Measurements from ENCODE around the gene SYT9.
"Not testable (repeated sequence)": the region's sequence is repeated elsewhere in the genome, so short reads cannot be mapped to it uniquely, and the experiment has no call there.

SYT9 gene

DNA sequence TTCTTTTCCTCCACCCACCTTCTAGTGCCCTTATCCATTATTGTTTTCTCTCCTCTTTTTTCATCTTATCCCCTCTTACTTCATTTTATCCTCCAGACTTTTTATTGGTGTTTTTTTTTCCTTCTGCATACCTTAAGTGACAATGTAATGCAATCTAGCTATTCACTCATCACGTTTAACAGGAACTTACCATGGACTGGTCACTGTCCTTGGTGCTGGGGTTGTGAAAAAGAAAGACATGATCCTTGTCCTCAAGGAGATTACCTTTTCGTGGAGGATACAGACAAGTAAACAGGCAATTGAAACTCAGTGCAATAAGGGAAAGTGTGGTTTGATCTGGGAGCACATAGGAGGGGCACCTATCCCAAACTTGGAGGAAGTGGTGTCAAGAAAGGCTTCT lies 20.7 kb downstream of the SYT9 start:
- no peak for DNase-seq (ENCODE audit: low spot score)

DNA sequence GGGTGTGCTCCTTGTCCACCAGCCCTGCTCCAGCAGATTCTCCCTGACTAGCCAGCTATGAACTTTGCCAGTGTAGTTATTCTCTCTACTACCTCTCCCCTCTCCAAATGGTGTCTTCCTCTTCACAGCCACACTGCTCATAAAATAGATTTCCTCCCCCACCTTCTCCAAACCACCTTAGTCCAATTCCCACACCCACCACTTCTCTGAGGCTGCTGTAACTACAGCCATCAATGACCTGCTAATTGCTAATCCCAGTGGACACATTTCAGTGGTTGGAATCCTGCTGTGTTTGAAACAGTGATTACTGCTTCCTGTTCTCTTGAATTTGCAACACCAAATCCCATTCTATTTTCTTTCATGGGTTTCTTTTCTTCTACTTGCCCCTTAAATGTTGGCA lies 23.4 kb downstream of the SYT9 start:
- DNase-seq (ENCODE audit: low spot score), result no peak

DNA sequence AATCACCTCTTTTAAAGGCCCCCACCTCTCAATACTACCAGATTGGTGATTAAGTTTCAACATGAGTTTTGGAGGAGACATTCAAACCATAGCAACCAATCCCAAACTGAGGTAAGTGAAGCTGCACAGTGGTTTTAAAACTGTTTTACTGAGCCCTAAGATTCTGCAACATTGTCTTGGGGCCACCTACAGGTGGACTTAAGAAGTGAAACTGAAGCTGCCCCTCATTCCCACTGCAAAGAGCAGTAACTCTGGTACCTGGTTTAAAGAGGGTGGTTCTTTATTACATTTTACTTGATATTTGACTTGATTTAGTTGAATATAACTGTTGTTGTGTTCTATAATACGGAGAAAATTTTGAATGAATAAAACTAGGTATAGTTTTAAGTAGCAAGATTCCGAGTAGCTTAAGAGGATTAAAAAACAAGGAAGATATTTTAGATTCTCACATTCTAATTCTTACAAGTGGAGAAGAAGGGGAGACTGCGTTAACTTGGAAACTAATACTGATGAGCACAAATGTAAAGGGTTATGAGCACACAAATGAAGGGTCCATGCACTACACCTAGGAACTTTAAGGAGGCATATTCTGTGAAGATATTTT lies 26.7 kb downstream of the SYT9 start:
- DNase-seq (ENCODE audit: low spot score), result no peak

DNA sequence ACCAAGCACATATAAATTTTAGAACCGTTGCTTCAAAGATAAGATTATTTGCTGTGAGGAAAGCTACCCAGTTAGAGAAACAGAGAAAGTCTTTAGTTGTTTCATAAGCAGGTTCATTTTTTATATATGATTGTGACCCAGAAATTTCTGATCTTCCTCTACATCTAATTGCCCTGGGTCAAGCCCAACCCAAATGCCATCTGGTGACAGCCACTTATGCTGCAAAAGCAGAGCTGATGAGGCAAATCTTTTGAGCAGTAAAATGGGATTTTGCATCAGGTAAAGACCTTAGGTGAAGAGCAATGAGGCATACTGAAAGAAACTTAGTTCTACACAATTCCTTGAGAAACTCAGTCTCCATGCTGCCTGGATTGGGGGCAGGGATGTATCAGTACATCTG lies 28.0 kb downstream of the SYT9 start:
- no peak for DNase-seq (ENCODE audit: low spot score)

DNA sequence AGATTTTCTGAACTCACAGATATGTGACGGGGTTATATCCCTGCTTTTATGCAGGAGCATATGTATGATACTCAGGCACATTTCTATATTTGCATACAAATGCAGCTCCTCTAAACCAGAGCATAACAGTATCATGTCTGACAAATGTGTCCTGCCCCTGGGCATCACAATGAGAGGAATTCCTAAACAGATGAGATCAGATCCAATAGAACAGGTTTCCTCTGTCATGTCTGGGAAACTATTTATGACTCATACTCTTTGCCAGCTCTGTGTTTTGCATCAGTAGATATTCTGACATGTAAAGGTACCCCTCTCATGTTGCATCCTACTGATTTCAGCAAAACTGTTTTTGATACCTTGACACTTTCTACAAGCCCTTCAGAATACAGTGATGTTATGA lies 29.4 kb downstream of the SYT9 start:
- no peak for DNase-seq (ENCODE audit: low spot score)

DNA sequence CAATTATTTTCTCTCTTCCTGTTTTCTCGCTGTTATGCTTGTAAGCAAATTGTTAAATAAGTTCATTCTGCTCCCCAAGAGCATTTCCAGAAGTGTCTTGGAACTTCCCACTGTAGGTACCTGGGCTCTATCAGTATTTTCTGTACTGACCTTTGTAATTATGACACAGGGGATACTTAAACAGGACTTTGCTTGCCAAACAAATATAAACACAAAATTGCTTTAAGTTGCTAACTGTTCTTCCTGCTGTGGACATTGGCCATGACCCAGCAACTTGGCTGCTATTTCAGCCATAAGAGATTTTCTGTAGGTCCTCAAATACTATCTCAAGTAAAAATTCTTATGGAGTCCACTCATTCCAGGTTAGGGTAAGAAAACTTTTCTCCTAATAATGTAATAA lies 30.1 kb downstream of the SYT9 start:
- no peak for DNase-seq (ENCODE audit: low spot score)

DNA sequence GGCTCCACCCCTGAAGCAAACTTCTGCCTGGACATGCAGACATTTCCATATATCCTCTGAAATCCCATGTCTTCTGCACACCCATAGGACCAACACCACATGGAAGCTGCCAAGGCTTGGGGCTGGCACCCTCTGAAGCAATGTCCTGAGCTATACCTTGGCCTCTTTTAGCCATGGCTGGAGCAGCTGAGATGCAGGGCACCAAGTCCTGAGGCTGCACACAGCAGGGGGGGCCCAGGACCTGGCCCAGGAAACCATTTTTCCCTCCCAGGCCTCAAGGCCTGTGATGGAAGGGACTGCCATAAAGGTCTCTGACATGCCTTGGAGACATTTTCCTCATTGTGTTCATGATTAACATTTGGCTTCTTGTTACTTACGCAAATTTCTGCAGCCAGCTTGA lies 34.5 kb downstream of the SYT9 start:
- DNase-seq (ENCODE audit: low spot score), result no peak

DNA sequence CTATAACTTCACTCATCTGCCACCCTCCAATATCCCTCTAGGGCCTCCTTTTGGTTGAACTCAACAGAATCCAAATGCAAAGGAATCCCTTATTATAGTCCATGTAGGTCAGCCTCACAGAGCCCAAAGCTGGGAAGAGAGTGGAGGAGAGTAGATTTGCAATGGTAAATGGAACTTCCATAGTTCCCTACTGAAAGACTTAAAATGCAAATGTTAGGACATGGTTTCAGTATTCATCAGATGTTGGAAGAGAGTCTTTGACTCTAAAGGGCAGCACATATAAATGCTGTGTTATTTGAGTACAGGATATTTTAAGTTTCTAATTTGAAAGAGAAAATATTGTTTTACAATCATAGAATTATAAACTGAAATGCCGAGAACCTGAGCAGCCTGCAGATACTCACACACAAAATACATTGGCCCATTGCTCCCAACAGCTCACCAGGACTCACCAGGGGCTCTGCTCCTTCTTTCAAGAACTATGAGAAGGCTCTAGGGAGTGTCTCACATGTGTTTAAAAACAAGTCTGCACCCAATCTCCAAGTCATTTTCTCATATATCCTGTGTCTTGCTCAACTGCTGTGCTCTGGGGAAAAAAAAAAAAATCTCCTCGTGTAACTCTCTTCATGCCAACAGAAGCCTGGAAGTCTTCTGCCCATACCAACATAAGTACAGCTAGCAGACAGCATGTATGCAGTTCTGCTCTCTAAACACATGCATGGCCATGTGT lies 39.6 kb downstream of the SYT9 start:
- DNase-seq (ENCODE audit: low spot score), result no peak

DNA sequence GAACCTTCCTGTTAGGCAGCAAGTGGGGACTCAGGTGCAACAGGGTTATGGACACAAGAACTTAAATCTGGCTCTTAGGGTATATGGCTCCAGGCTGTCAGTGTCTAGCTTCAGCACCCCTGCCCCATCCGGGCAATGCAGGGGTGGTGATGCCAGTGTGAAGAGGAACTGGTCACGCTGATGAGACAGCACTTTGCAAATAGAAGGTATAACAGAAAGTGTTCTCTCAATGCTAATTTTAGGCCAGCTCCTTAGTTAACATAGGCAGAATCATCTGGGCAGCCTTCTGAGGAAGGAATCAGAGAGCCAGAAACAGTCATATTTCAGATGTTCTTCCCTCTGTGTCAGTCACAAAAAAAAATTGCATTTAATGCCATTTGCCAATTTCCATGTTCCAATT lies 41.2 kb downstream of the SYT9 start:
- DNase-seq (ENCODE audit: low spot score), result no peak

DNA sequence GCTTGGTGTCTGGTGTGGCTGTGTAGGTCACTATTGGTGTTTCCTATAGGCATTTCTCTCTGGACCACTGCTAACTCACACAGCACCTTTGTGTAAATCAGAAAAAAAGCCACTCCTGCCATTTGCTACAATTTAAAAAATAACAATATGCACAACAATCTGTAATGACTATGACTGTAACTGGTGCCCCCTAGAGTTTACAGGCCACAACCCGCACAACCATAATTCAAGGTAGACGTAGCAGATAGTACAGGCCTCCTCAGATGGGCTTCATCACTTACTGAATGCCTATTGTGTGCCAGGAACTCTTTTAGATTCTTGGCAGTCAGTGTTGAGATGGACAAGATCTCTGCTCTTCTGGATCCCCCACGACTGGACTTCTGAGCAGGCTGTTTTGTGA lies 47.7 kb downstream of the SYT9 start:
- DNase-seq (ENCODE audit: low spot score), result no peak

DNA sequence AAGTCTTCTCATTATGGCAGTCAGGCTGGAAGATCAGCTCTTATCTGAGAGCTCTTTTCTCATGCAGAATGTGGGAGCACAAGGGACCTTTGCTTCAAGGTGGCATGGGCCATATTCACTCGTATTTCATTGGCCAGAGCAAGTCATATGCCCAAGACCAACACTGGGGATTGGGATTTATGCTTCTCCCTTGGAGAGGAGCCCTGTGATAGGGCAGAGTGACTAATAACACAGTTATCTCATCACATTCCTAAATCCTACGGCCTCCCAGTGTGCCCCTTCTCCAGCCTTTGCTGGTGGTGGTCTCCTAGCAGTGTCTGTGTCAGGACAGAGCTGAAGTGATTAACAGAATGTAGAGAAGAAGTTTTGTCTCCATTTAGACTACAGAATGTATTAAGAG lies 48.6 kb downstream of the SYT9 start:
- no peak for DNase-seq (ENCODE audit: low spot score)

DNA sequence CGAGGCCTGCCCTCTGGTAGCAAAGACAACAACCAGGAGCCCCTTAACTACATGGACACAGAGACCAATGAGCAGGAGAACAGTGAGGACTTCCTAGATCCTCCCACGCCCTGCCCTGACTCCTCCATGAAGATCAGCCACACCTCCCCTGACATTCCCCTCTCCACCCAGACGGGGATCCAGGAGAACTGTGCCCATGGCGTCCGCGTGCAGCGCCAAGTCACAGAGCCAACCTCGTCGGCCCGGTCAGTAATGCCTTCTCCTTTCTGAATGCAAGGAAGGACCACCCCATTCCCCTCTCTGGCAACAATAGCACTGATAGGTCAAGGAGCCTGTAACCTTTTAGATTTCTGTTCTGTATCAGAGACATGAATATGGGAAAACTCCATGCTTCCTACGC lies 51.4 kb downstream of the SYT9 start:
- DNase-seq (ENCODE audit: low spot score), result no peak

DNA sequence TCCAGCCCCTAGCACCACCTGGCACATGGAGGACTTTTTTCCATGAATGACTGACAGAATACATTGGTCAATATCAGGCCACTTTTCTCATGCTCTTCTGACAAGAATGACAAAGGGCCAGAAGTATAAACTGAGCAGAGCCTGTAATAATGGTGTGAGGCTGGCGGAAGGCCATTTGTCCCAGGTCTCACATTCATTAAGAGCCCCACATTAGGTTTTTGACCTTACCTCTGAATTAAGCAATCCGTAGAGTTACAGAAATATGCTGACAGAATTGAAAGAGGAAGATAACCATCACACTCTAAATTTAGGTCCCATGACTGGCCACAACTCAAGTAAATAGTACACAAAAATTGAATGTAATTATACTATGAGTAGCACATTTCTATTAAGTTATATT lies 55.2 kb downstream of the SYT9 start:
- no peak for DNase-seq (ENCODE audit: low spot score)

DNA sequence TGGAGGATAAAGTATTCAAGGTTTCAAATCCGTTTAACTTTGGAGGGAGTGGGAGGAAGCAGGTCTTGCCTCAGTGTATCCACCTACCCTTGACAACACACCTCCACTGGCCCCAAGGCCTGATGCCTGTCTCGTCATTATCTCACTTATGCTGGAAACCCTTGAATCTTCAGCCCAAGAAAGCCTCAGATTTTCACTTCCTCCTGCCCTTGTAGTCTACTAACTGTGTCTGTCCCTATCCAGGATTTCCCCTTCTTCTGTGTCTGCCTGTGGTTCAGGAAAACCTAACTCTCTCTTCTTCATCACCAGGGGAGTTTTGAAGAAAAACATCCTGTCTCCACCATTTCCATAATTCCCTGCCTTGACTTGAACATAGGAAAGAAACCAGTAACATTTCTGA lies 56.1 kb downstream of the SYT9 start:
- DNase-seq (ENCODE audit: low spot score), result no peak

DNA sequence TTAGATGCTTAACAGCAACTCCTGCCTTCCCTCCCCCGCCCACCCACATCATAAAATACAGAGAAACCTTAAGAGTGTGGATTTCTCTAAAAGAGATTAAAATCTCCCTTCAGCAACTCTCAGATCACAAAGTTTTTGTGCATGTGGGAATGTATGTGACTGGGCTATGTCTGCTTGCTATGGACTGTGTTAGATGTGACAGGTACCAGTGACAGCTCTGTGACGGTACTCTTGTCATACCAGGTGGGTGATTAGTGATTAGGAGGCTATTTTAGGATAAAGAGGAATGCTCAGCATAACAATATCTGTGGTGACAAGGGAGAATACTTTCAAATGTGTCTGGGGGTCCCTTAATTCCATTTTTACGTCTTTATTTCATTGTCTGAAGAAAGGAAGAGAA lies 60.2 kb downstream of the SYT9 start:
- no peak for DNase-seq (ENCODE audit: low spot score)

DNA sequence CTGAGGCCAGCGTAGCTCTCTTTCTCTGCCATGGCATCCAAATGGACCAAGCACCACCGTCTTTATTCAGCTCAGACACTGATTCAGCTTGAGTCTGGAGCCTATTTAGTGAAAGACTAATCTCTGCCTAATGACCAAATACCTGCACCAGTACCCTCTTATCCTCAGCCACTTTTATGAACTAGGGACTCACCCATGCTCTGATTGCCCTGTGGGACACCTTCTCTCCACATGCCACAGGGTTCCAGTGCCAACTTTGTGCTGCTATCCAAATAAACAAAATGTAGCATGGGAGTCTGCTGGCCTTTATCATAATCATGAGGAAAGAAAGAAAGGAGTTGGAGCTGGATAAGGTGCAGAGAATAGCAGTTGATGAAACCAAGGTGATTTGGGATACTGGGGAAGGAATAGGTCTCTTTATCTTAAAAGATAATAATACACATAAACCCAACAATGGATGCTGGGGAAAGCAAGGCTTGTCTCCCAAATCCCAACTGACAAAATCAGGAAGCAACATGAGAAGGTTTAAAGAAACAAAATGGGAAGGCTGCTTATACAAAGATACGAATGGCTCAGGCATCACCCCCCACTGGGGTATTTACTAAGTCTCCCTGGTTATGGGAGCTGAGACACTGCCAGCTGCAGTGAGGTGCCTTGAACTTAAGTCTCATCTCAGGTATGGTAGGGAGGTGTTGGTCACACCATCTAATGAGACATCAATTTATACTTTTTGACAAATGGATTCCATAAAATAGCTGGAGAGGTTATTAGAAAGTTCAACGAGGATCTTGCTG lies 63.3 kb downstream of the SYT9 start:
- no peak for DNase-seq (ENCODE audit: low spot score)

DNA sequence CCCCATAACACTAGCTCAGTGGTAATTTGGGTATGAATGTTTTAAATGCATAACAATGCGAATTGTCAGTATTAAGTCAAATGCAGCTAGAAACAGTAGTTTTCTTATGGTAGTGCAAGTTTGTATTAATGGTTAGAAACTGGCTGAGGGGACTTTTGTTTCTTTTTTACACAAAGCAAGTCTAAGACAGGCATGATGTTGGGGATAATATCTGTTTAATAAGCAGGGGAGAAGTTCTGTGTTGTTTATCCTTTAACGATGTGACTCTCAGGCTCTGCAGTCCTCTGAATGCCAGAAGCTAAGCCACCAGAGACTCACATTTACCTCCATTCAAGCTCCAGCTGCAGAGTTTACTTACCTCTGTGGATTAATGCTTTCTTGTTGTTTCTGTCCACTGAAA lies 67.8 kb downstream of the SYT9 start:
- no peak for DNase-seq (ENCODE audit: low spot score)

DNA sequence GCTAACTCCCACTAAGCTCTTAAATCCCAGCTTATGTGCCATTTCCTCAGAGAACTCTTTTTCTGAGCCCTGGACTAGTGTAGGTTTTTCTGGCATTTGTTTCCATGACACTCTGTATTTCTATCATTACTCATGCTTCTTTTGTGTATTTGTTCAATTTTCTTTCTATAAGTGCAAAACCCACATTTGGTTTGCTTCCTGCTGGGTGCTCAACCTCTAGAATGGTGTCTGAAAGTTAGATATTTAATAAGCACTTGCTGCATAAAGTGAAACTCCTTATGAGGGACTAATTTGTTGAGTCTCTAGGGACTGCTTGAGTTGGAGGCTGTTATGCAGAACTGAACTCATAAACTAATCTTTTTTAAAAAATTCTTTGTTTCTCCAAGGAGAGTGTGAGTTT lies 68.6 kb downstream of the SYT9 start:
- no peak for DNase-seq (ENCODE audit: low spot score)

DNA sequence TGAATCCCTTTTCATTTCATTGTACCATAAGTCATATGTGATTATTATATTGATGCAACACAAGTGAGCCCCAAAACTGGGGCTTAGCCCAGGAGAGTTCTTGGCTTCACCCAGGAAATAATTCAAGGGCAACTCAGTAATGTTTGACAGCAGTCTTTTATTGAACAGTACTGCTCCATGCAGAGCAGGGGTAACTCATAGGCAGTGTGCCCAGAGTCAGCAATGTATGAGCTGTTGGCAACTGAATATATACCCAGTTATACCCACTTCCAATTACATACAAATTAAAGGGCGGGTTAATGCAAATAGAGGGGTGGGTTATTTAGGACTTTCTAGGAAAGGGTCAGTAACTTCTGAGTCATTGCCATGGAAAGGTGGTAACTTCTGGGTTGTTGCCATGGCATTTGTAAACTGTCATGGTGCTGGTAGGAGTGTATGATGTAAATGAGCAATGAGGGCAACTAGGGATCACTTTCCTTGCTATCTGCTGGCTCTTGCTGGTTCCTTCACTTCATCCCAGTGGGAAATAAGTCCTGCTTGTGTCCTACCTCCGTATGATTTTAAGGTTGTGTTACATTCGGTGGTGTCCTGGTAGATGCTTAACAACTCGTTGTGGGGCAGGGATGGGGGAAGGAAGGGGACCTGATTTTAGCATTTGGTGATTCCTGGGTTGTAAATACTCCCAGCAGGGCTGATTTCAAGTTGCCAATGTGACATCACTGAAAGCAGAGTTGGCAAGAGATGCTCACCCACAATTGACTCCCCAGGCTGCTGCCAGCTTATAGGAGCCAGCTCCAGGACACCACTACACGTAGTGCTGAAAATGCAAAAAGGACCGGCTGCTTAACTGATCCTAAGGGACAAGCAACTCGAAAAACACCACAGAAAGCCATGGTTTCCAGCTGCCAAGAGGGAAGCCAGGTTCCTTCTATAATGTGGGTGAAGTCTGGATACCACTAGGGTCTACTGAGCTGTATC lies 70.1 kb downstream of the SYT9 start:
- no peak for DNase-seq (ENCODE audit: low spot score)

DNA sequence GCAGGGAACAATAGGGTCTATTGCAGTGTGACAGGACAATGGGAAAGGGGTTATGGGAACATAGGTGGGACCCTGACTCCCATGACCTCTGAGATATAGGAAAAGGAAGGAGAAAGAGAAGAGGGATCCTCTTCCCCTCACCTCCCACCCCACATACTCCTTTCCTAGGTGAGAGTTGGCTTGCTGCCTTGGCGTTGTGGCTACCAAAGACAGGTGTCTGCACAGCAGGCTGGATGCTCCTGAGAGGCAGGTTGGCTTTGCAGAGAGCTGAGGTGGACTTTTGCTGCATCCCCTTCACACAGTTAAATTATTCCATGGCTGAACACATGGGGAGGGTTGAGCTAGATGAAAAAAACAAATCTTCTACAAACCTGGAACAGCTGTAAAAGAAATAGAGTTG lies 80.7 kb downstream of the SYT9 start:
- no peak for DNase-seq (ENCODE audit: low spot score)

DNA sequence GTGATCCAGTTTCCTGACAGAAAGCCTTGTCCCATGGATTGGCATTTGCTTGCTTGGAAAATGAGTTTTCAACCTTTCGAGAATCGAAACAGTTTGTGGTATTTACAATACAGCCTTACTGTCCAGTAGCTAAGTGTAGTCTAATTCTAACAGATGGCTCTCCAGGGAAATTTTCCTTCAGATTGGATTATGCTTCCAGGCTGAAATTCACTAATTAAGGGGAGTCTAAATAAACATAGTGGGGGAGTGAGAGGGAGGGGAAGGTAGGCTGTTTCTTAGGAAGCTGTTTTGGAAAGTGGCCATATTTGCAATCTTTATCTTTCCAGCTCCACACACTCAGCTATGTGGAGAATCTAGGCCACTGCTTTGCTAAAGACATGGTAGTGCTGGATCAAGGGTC lies 81.3 kb downstream of the SYT9 start:
- DNase-seq (ENCODE audit: low spot score), result no peak

DNA sequence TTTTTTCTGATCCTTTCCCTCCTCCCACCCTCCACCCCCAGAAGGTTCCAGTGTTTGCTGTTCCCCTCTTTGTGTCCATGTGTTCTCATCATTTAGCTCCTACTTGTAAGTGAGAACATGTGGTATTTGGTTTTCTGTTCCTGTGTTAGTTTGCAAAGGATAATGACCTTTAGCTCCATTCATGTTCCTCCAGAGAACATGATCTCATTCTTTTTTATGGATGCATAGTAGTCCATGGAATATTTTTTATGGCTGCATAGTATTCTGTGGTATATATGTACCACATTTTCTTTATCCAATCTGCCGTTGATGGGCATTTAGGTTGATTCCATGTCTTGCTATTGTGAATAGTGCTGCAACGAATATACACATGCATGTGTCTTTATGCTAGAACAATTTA lies 83.7 kb downstream of the SYT9 start:
- DNase-seq (ENCODE audit: low spot score), result not testable (repeated sequence)

Data from ecto neural progenitor cell (in vitro differentiated cells).